Stromal cell of bone marrow (primary cell): ENCODE measurements around the gene STK10.

Source experiments
- DNase-seq: peaks from one replicate; pipeline ENCODE4 v3.0.0-alpha.2; 2012; ENCODE audit warnings: low read depth

Gene STK10

DNA sequence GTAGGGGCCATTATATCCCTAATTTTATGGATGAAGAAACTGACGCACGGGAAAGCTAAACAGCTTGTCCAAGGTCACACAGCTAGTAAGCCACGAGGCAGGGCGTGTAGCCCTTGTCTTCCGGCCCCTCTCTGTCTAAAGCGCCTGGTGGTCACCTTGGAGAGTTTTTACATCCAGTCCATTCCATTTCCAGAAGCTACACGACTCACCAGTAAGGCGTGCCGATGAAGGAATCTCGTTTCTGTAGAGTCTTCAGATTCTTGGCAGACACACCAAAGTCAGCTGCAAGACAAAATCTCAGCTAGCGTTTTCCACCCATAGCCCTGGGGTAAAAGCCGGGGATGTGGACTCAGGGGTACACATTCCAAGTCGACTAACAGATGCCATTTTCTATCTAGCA lies 80.5 kb downstream of the STK10 start:
- peak; percentile 28 for DNase-seq

GRCh38 chr5:172106511-172107356 lies 81.3 kb downstream of the STK10 start:
- DNase-seq: no peak

DNA sequence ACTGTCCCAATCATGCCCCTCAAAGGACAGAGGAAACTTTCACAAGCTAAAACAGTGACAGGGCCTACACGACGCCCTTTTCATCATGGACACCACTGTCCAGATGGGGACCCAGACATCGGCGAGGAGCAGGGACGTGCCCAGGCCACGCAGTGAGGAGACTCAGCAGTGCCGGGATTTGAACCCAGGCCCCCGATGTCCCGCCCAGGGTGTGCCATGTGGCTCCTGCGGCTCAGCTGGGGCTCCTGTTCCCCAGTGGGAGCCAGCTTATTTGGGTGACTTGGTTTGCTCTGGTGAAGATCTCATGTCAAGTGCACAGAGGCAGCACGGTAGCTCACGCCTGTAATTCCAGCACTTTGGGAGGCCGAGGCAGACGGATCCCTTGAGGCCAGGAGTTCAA lies 82.2 kb downstream of the STK10 start:
- DNase-seq: no peak

- DNase-seq: no peak
Observed at GRCh38 chr5:172104801-172105701, 83.0 kb downstream of the STK10 start.

GRCh38 chr5:172104021-172104420 lies 84.0 kb downstream of the STK10 start:
- no peak for DNase-seq

DNA sequence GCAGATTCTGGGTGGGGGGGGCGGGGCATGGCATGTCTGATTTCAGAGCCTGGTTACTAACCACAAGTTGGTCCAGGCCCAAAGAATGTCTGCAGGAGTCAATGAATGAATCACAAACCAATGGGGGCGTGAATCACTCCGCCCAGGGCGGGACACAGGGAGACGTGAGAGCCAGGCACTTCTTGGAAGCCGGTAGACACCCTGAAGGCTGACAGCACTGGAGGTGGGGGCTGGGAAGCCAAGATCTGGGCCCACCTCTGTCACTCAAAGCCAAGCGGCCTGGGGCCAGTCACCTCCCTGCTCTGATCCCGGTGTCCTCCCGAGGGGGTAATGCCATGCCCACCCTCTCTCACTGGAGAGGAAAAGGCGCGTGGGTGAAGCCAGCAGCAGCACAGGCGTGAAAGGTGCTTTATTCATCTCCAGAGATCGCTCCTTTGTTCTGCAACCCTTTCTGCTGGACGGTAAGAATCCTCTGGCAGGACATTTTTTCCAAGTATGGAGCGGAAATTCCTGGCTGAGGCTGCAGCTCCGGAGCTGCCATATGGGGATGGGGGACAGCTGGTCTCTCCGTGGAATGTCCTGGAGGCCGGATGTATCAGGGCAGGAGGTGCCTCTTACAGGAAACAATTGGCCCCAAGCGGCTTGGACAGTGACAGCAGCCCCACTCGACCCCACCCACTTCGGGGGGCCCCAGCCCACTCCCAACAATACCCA lies 85.0 kb downstream of the STK10 start:
- peak; percentile 89 for DNase-seq

- no peak for DNase-seq
Observed at GRCh38 chr5:172102218-172102870, 85.7 kb downstream of the STK10 start.

- DNase-seq: no peak
Observed at GRCh38 chr5:172101547-172102217, 86.3 kb downstream of the STK10 start.

GRCh38 chr5:172098883-172099282 lies 89.1 kb downstream of the STK10 start:
- no peak for DNase-seq

GRCh38 chr5:172098046-172098445 lies 90.0 kb downstream of the STK10 start:
- no peak for DNase-seq

GRCh38 chr5:172097356-172097755 lies 90.7 kb downstream of the STK10 start:
- DNase-seq: no peak

DNA sequence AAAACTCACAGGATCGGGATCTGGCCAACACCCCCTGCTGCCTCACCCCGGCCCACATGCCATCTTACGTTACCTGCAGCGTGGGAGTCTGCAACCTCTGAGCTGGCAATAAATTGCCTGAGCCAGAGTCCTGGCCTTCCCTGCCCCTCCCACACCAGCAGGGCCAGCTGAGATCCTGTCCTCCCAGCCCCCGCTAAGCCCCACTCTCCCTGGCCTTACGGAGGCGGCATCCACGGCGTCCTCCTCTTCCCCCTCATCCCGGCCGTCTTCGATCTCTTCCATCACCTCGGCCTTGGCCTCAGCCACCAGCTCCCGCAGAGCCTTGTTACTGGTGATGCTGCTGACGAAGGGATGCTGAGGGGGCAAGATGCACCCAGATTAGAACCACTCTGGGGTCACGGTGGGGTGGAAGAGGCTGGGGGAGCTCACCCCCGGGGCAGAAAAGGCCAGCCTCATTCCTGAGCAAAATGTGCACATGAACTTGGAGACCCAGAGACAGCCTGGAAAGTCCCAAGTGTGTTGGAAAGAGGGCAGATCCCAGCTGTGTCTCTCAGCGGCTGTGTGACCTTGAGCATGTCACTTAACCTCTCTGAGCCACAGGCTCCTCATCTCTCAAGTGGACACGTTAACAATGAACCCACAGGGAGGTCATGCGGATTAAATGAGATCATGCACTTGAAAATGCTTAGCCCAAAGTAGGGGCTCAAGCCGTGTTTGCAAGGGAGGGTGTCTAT lies 91.7 kb downstream of the STK10 start:
- no peak for DNase-seq

GRCh38 chr5:172095368-172096206 lies 92.4 kb downstream of the STK10 start:
- no peak for DNase-seq

- no peak for DNase-seq
Observed at GRCh38 chr5:172093965-172094364, 94.1 kb downstream of the STK10 start.

DNA sequence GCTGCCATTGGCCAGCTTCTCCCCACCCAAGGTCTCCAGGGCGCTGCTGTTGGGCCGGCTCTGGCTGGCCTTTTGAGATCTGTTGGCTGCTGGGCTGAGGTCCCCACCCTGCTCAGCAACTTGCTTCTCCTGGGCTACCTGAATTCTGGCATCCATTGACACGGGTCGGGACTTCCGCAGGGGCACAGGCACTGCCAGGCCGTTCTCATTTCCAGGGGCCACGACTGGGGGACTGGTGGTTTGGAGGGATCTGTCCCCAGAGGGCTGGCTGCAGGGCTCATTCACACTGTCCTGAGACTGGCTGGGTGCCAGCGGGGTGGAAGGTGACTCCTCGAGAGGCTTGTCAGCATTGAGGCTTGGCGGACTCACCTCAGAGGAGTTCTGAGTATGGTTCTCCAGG lies 94.5 kb downstream of the STK10 start:
- DNase-seq: no peak

DNA sequence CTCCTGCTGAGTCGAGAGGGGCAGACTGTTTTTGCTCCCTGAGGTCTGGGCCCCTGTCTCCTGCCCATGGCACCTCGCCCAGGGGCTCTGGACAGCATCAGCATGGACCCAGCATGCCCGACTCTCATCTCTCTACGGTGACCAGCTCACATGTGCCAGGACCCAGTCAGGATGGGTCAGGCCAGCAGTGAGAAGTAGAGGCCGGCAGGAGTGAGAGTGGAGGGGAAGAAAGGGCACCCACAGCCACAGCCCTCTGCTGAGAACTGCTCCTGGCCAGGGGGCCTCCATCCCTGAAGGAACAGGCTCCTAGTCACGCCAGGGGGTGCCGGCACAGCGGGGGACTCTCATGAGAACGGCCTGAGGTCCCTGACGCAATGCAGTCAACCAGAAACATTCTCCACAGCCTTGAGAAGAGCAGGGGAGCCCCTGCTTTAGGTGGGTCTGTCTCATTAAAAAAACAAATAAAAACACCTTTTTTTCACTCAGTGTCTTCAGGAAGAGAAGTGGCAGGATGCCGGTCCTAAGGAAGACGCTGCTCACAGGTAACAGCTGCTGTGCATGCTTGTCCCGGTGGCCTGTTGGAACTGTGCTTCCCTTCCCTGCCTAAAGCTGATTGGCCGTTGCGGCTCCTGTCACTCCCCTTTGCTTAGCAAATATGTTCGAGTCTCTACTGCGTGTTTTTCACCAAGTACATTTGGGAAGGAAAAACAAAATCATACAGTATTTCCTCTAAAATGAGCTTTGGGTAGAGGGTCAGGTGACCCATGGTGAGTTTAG lies 95.9 kb downstream of the STK10 start:
- DNase-seq: no peak

- no peak for DNase-seq
Observed at GRCh38 chr5:172090976-172091547, 97.0 kb downstream of the STK10 start.

DNA sequence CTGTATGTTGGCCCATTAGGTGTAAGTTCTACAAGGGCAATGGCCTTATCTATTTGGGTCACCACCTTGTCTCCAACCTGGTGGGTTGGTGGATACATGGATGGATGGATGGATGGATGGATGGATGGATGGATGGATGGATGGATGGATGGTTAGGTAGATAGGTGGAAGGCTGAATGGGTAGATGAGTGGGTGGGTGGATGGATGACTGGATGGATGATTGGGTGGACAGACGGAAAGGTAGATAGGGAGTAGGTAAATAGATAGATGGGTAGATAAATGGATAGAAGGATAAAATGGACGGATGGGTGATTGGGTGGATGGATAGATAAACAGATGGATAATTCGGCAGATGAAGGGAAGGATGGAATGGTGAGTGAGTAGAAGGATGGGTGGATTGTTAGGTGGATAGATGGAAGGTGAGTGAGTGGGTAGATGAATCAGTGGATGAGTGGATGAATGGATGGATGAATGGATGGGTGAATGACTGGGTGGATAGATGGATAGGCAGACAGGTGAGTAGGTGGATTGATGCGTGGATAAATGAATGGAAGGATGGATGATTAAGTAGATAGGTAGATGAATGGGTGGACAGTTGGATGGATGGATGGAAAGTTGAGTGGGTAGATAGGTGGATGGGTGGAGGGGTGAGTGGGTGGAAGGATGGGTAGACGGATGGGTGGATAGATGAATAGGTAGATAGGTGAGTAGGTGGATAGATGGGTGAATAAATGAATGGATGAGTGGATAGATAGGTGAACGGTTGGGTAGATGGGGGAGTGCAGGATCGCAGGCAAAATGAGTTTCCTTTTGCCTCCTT lies 98.5 kb downstream of the STK10 start:
- DNase-seq: no peak
